HepG2 (cell line): ENCODE measurements around the gene CTAGE9. TPM values are rescaled to one million over a fixed set of nuclear protein-coding genes. Genes with fewer than 3 reads are reported as not detected.

Experiments
- ATAC-seq: fragments of 200-7000 bp; cut with Tn5 transposase; 3 replicates; pipeline ENCODE4 v1.9.1; 2020; ENCODE audit warnings: mild to moderate bottlenecking, moderate library complexity
- BruUV-seq: library from RNA; stranded (reverse); fragments of 400-500 nt; replicated peaks from 2 replicates; lab custom pipeline; 2021; lab: Mats Ljungman, UMichigan
- CTCF ChIA-PET: fragments of 300-600 bp; formaldehyde crosslinking; extraction: SDS; loops from one replicate; lab custom pipeline; 2021; ENCODE audit warnings: low total read pairs, inconsistent platforms, low intra/inter-chr PET ratio; lab: Yijun Ruan, JAX
- POLR2A ChIA-PET: fragments of 350-600 bp; sonication (Branson Sonifier 250); formaldehyde crosslinking; loops from one replicate; lab custom pipeline; 2020; ENCODE audit warnings: antibody characterized with exemption, inconsistent platforms; lab: Yijun Ruan, JAX
- DNase-seq: peaks from one replicate; pipeline ENCODE4 v3.0.0-alpha.2; 2015; ENCODE audit warnings: low spot score
- FAIRE-seq: peaks from 3 replicates; lab custom pipeline; 2011; peaks lifted over from hg19 to GRCh38; lab: Jason Lieb, UNC
- H2AFZ ChIP-seq: one replicate; pipeline ENCODE4 v1.6.1; 2011; ENCODE audit warnings: low read length, inconsistent platforms
- H3K27ac ChIP-seq: fragments of 300-600 bp; 3 replicates; pipeline ENCODE4 v1.8.0; 2011; ENCODE audit warnings: mixed run types, mild to moderate bottlenecking, mixed read lengths, low read length, inconsistent platforms; ENCODE audit not compliant: insufficient read depth; ENCODE audit errors: extremely low read length
- H3K27me3 ChIP-seq, 2 experiments: fragments of 200-600 bp in 1 of 2; 2 replicates in 1 of 2; 3 replicates in 1 of 2; pipeline versions ENCODE4 v1.6.0 to v1.8.0; 2011; ENCODE audit warnings: low read length in 2 of 2, mild to moderate bottlenecking in 2 of 2, moderate library complexity in 2 of 2, inconsistent platforms in 1 of 2; ENCODE audit not compliant: insufficient read depth in 2 of 2, control insufficient read depth in 1 of 2
- H3K36me3 ChIP-seq, 2 experiments: fragments of 200-600 bp in 1 of 2; replicated peaks in 1 of 2; 2 replicates in 1 of 2; 3 replicates in 1 of 2; pipeline versions ENCODE4 v1.5.1 to v1.8.0; 2011; ENCODE audit warnings: low read length in 2 of 2, inconsistent platforms in 1 of 2; ENCODE audit not compliant: insufficient read depth in 2 of 2, control insufficient read depth in 1 of 2
- H3K4me1 ChIP-seq: 2 replicates; pipeline ENCODE4 v1.5.1; 2012; ENCODE audit warnings: low read length, inconsistent platforms; ENCODE audit not compliant: insufficient read depth
- H3K4me2 ChIP-seq: 2 replicates; pipeline ENCODE4 v1.6.0; 2011; ENCODE audit warnings: low read depth, low read length, inconsistent platforms
- H3K4me3 ChIP-seq, 3 experiments: fragments of 200-600 bp in 1 of 3; sonication (generic), shearing (Covaris generic) in 1 of 3; replicated peaks in 1 of 3; 2 replicates each; pipeline ENCODE4 v1.5.1; 2011 to 2016; ENCODE audit warnings: low read length in 3 of 3, inconsistent platforms in 2 of 3, low read depth in 2 of 3, mild to moderate bottlenecking in 2 of 3, control low read depth in 1 of 3, mixed read lengths in 1 of 3; ENCODE audit not compliant: insufficient read depth in 1 of 3
- H3K79me2 ChIP-seq: one replicate; pipeline ENCODE4 v1.6.1; 2011; ENCODE audit warnings: low read length, inconsistent platforms; ENCODE audit not compliant: insufficient read depth
- H3K9ac ChIP-seq: 2 replicates; pipeline ENCODE4 v1.6.0; 2011; ENCODE audit warnings: mild to moderate bottlenecking, low read depth, low read length, inconsistent platforms; ENCODE audit not compliant: insufficient read depth
- H3K9me3 ChIP-seq: 2 replicates; pipeline ENCODE4 v1.5.1; 2012; ENCODE audit warnings: mild to moderate bottlenecking, low read length
- H4K20me1 ChIP-seq: 2 replicates; pipeline ENCODE4 v1.6.0; 2011; ENCODE audit warnings: inconsistent platforms, mild to moderate bottlenecking, low read length, moderate library complexity; ENCODE audit not compliant: insufficient read depth
- EP300 ChIP-seq, 3 experiments: sonication (generic) in 1 of 3; formaldehyde crosslinking in 1 of 3; IDR thresholded peaks; 2 replicates each; pipeline versions ENCODE4 v1.5.1 to v1.6.1; 2011 to 2020; ENCODE audit warnings: low read depth in 2 of 3, low read length in 2 of 3, borderline replicate concordance in 1 of 3, improper control_type of control experiment in 1 of 3, mild to moderate bottlenecking in 1 of 3, missing genetic modification reagents in 1 of 3, moderate library complexity in 1 of 3
- ETV5 ChIP-seq: IDR thresholded peaks from 2 replicates; pipeline ENCODE4 v1.6.1; 2018; ENCODE audit warnings: missing biosample characterization, missing genetic modification reagents, inconsistent platforms, borderline replicate concordance
- GLI4 ChIP-seq: sonication (generic); formaldehyde crosslinking; IDR thresholded peaks from 2 replicates; pipeline ENCODE4 v1.5.1; 2020; ENCODE audit warnings: missing genetic modification reagents, mild to moderate bottlenecking, moderate library complexity, borderline replicate concordance
- HNRNPK ChIP-seq: fragments of 200-400 bp; formaldehyde crosslinking; IDR thresholded peaks from 2 replicates; pipeline ENCODE4 v1.6.1; 2018; ENCODE audit warnings: low read length, low read depth, moderate library complexity, mild to moderate bottlenecking; ENCODE audit not compliant: poor library complexity, severe bottlenecking
- ISL2 ChIP-seq: sonication (generic); formaldehyde crosslinking; IDR thresholded peaks from 2 replicates; pipeline ENCODE4 v1.5.0; 2020; ENCODE audit warnings: missing genetic modification reagents
- MBD4 ChIP-seq: IDR thresholded peaks from 2 replicates; pipeline ENCODE4 v1.6.1; 2012; ENCODE audit warnings: low read length, inconsistent platforms, borderline replicate concordance
- MTF2 ChIP-seq: sonication (generic); formaldehyde crosslinking; IDR thresholded peaks from 2 replicates; pipeline ENCODE4 v1.5.0; 2020; ENCODE audit warnings: missing genetic modification reagents, borderline replicate concordance
- PHF21A ChIP-seq: sonication (generic); formaldehyde crosslinking; IDR thresholded peaks from 2 replicates; pipeline ENCODE4 v1.5.0; 2020; ENCODE audit warnings: mild to moderate bottlenecking, missing genetic modification reagents
- POLR2G ChIP-seq: fragments of 200-400 bp; formaldehyde crosslinking; IDR thresholded peaks from 2 replicates; pipeline ENCODE4 v1.6.1; 2018; ENCODE audit warnings: mild to moderate bottlenecking, low read depth, low read length, moderate library complexity
- ZFP90 ChIP-seq: sonication (generic); formaldehyde crosslinking; IDR thresholded peaks from 2 replicates; pipeline ENCODE4 v1.8.0; 2022; ENCODE audit warnings: missing genetic modification reagents, mild to moderate bottlenecking, inconsistent platforms, borderline replicate concordance
- ZNF251 ChIP-seq: sonication (generic); formaldehyde crosslinking; IDR thresholded peaks from 2 replicates; pipeline ENCODE4 v1.9.0; 2021; ENCODE audit warnings: mild to moderate bottlenecking, missing genetic modification reagents
- ZNF326 ChIP-seq: sonication (generic); formaldehyde crosslinking; IDR thresholded peaks from 2 replicates; pipeline ENCODE4 v1.4.0; 2020; ENCODE audit warnings: missing genetic modification reagents, borderline replicate concordance
- ZNF333 ChIP-seq: sonication (generic); formaldehyde crosslinking; IDR thresholded peaks from 2 replicates; pipeline ENCODE4 v1.4.0; 2020; ENCODE audit warnings: mild to moderate bottlenecking, missing genetic modification reagents, borderline replicate concordance
- ZNF766 ChIP-seq: sonication (generic); formaldehyde crosslinking; IDR thresholded peaks from 2 replicates; pipeline ENCODE4 v1.5.0; 2020; ENCODE audit warnings: missing genetic modification reagents, borderline replicate concordance
- WGBS: methylation state at CpG from one replicate; pipeline ENCODE4 v1.1.6; 2017; ENCODE audit warnings: low lambda C conversion rate; 5-methylcytosine and 5-hydroxymethylcytosine counted together
- in situ Hi-C: cut with HindIII; loops from 2 replicates; pipeline ENCODE4 v1.10.0; 2017; ENCODE audit warnings: low pct_unique_long_range_greater_than_20kb; ENCODE audit not compliant: extremely low pct_ligation_motif_present
- intact Hi-C: fragments of 100-400 bp; cut with micrococcal nuclease; formaldehyde crosslinking; loops from one replicate; pipeline ENCODE4 v1.10.0; 2022; ENCODE audit not compliant: unreplicated experiment
- polyA plus RNA-seq, 8 experiments: library from polyadenylated mRNA; depleted of rRNA in 3 of 8; stranded (reverse) in 7 of 8; unstranded in 1 of 8; fragments of >200 nt; fragmentation: Illumina TruSeq in 4 of 8; extraction: Trizol in 4 of 8; gene quantifications; 2 replicates each; pipeline versions ENCODE4 v1.2.1 to v1.2.3, GENCODE V29; 2011 to 2016; ENCODE audit warnings: low read depth in 4 of 8, missing spikeins in 1 of 8, mixed read lengths in 1 of 8; ENCODE audit not compliant: insufficient read depth in 1 of 8
- total RNA-seq, 5 experiments: library from RNA; depleted of rRNA; stranded (reverse); fragments of >200 nt; fragmentation: Illumina TruSeq; extraction: Trizol; gene quantifications; 2 replicates each; pipeline ENCODE4 v1.2.3, GENCODE V29; 2016; ENCODE audit warnings: low read depth in 1 of 5
- TF ChIP-seq, protein P1 (sequence below): sonication (generic); formaldehyde crosslinking; IDR thresholded peaks from 2 replicates; pipeline ENCODE4 v1.8.1; 2022; ENCODE audit warnings: low read depth, mild to moderate bottlenecking, missing genetic modification reagents
- TF ChIP-seq, protein P2 (sequence below): IDR thresholded peaks from 2 replicates; pipeline ENCODE4 v1.6.1; 2016; ENCODE audit warnings: mild to moderate bottlenecking
- TF ChIP-seq, protein P3 (sequence below): sonication (generic); formaldehyde crosslinking; IDR thresholded peaks from 2 replicates; pipeline ENCODE4 v1.4.0; 2020; ENCODE audit warnings: mild to moderate bottlenecking, missing genetic modification reagents
- TF ChIP-seq, protein P4 (sequence below): IDR thresholded peaks from 2 replicates; pipeline ENCODE4 v1.6.1; 2012; ENCODE audit warnings: inconsistent platforms

CTAGE9 gene
- total and polyA plus RNA-seq, 2 of the 13 experiments (the other 11 are each of a cell fraction or from before 2014, with no cell fraction given): not detected

DNA sequence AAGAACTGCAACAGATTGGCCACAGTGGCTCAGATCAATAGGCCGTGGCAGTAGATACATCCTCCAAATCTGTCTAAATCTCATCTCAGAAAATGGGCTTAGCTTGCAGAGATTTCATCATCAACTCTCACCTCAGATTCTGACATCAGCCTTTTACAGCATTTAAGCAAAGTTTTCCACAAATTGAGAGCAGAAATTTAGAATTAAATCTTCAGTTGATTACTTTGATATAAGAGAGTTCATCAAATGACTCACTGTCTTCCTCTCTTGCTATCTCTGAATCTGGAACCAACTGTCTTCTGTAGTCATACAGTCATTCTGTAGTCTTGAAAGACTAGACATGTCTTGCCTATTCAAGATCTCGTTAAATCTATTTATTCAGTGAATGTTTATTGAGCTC is 45.2 kb upstream of the CTAGE9 start (continued):
- TF ChIP-seq PHF21A (CRISPR knock-in tag) (no peak), ETV5 (no peak)

DNA sequence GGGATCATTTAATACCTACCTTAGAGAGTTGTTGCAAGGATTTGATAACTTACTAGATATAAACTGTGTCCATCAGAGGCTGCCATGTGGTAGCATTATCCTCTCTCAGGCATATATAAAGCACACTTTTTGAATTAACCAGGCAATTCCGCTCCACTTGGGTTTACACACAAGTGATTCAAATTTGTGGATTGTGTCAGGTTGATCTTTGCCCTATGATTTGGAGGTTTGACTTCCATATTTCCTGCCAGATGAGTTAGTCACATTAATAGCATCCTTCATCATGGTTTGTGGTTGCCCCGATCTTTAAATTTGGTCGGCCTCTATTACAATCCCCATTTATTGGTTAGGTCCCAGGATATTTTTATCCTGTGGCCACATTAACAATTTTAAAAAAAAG is 44.8 kb upstream of the CTAGE9 start:
- H3K4me2 ChIP-seq: peak overlapping the region; percentile 66
- H3K4me1 ChIP-seq: peaks cover 65% of the 10 kb centered on the region
- no peak for FAIRE-seq
- intact Hi-C loops (loop anchor here (1.0 to 2.0 kb wide), 2 partner anchors 8 to 13 kb away; no protein-coding TSS in a partner anchor), in situ Hi-C loops (no loop called here)
- H3K79me2 ChIP-seq: no peaks in the 10 kb centered on the region
- peak overlapping the region; percentile 70 for H3K27ac ChIP-seq
- H3K9me3 ChIP-seq: no peaks in the 10 kb centered on the region
- H3K9ac ChIP-seq: peak overlapping the region; percentile 55
- peak; percentile 69 for DNase-seq
- POLR2A ChIA-PET: interaction anchor here (0.7 to 4.0 kb wide), 13 partner anchors 8 to 141 kb away, joined by 3 to 38 read pairs (median 5); no protein-coding TSS in a partner anchor
- no peaks in the 10 kb centered on the region for H4K20me1 ChIP-seq
- CTCF ChIA-PET: no interaction called here
- no peaks in the 10 kb centered on the region for H3K36me3 ChIP-seq
- peak overlapping the region in 1 of 3 experiments; percentile 8; a peak in 2 of 6 replicates for H3K4me3 ChIP-seq
- no peak overlapping the region for H2AFZ ChIP-seq
- peak; percentile 11 for ATAC-seq
- H3K27me3 ChIP-seq: no peaks in the 10 kb centered on the region
- 71% methylated on average over 3 of the region's 3 CpGs for WGBS
- BruUV-seq: no TSS peak
- TF ChIP-seq ZNF333 (CRISPR knock-in tag) (no peak), ZNF766 (CRISPR knock-in tag) (no peak), MBD4 (0 out of 2 replicates have a peak, but pooled peaks have one; percentile 9), EP300 (IDR thresholded peaks at IDR 0.05; ENCODE audit: low read depth in 2 of 2, low read length in 2 of 2) (0 out of 4 replicates have a peak, but pooled peaks of 1 of the 2 experiments have one; percentile 28), EP300 (CRISPR knock-in tag; IDR thresholded peaks at IDR 0.05; ENCODE audit: borderline replicate concordance) (no peak), GLI4 (CRISPR knock-in tag) (no peak), HNRNPK (no peak), ZNF326 (CRISPR knock-in tag) (no peak), POLR2G (no peak), MTF2 (CRISPR knock-in tag) (no peak), ZNF251 (CRISPR knock-in tag) (no peak), ISL2 (CRISPR knock-in tag) (0 out of 2 replicates have a peak, but pooled peaks have one; percentile 26), ZFP90 (CRISPR knock-in tag) (peak; percentile 55; the same call in 1 of the 2 replicates)
- TF ChIP-seq, protein P1, sequence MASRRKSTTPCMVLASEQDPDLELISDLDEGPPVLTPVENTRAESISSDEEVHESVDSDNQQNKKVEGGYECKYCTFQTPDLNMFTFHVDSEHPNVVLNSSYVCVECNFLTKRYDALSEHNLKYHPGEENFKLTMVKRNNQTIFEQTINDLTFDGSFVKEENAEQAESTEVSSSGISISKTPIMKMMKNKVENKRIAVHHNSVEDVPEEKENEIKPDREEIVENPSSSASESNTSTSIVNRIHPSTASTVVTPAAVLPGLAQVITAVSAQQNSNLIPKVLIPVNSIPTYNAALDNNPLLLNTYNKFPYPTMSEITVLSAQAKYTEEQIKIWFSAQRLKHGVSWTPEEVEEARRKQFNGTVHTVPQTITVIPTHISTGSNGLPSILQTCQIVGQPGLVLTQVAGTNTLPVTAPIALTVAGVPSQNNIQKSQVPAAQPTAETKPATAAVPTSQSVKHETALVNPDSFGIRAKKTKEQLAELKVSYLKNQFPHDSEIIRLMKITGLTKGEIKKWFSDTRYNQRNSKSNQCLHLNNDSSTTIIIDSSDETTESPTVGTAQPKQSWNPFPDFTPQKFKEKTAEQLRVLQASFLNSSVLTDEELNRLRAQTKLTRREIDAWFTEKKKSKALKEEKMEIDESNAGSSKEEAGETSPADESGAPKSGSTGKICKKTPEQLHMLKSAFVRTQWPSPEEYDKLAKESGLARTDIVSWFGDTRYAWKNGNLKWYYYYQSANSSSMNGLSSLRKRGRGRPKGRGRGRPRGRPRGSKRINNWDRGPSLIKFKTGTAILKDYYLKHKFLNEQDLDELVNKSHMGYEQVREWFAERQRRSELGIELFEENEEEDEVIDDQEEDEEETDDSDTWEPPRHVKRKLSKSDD (CRISPR knock-in tag): no peak
- TF ChIP-seq, protein P2, sequence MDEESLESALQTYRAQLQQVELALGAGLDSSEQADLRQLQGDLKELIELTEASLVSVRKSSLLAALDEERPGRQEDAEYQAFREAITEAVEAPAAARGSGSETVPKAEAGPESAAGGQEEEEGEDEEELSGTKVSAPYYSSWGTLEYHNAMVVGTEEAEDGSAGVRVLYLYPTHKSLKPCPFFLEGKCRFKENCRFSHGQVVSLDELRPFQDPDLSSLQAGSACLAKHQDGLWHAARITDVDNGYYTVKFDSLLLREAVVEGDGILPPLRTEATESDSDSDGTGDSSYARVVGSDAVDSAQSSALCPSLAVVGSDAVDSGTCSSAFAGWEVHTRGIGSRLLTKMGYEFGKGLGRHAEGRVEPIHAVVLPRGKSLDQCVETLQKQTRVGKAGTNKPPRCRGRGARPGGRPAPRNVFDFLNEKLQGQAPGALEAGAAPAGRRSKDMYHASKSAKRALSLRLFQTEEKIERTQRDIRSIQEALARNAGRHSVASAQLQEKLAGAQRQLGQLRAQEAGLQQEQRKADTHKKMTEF (CRISPR knock-in tag): no peak
- TF ChIP-seq, protein P3, sequence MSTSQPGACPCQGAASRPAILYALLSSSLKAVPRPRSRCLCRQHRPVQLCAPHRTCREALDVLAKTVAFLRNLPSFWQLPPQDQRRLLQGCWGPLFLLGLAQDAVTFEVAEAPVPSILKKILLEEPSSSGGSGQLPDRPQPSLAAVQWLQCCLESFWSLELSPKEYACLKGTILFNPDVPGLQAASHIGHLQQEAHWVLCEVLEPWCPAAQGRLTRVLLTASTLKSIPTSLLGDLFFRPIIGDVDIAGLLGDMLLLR (CRISPR knock-in tag): no peak
- TF ChIP-seq, protein P4, sequence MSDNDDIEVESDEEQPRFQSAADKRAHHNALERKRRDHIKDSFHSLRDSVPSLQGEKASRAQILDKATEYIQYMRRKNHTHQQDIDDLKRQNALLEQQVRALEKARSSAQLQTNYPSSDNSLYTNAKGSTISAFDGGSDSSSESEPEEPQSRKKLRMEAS: no peak
